H1 (cell line): Measurements from ENCODE around the gene TBC1D20. TPM values are rescaled to one million over a fixed set of nuclear protein-coding genes. Genes with fewer than 3 reads are reported as not detected.
"Not testable (repeated sequence)": the region's sequence is repeated elsewhere in the genome, so short reads cannot be mapped to it uniquely, and the experiment has no call there.

Experiments
- CTCF ChIA-PET: fragments of 300-600 bp; sonication (Branson Sonifier 250); formaldehyde crosslinking; loops from one replicate; lab custom pipeline; 2021; ENCODE audit not compliant: partially characterized antibody; lab: Charles Lee
- POLR2A ChIA-PET: fragments of 300-600 bp; sonication (Branson Sonifier 250); formaldehyde crosslinking; loops from one replicate; lab custom pipeline; 2021; ENCODE audit warnings: inconsistent platforms; ENCODE audit not compliant: partially characterized antibody; lab: Charles Lee
- DNase-seq, 2 experiments: peaks; one replicate each; pipeline versions ENCODE4 v3.0.0 to v3.0.0-alpha.2; 2010 to 2022; ENCODE audit warnings: low spot score in 2 of 2, low read depth in 1 of 2, mixed read lengths in 1 of 2
- FAIRE-seq: peaks from 2 replicates; lab custom pipeline; 2011; peaks lifted over from hg19 to GRCh38; lab: Jason Lieb, UNC
- H2AFZ ChIP-seq: 2 replicates; pipeline ENCODE4 v1.8.1; 2012; ENCODE audit warnings: low read length, inconsistent platforms
- H2AK5ac ChIP-seq: 2 replicates; pipeline ENCODE4 v1.6.1; 2013; ENCODE audit warnings: low read depth, low read length
- H2BK120ac ChIP-seq: replicated peaks from 2 replicates; pipeline ENCODE3; 2013; ENCODE audit warnings: low read depth, low read length, inconsistent platforms
- H2BK12ac ChIP-seq: 2 replicates; pipeline ENCODE4 v1.6.1; 2013; ENCODE audit warnings: low read depth, low read length
- H2BK15ac ChIP-seq: 2 replicates; pipeline ENCODE4 v1.6.1; 2013; ENCODE audit warnings: low read length
- H2BK20ac ChIP-seq: 2 replicates; pipeline ENCODE4 v1.6.1; 2013; ENCODE audit warnings: low read length
- H2BK5ac ChIP-seq: 2 replicates; pipeline ENCODE4 v1.6.1; 2013; ENCODE audit warnings: low read depth, low read length
- H3K14ac ChIP-seq: 2 replicates; pipeline ENCODE4 v1.6.1; 2013; ENCODE audit warnings: inconsistent platforms; ENCODE audit not compliant: insufficient read length
- H3K18ac ChIP-seq: 2 replicates; pipeline ENCODE4 v1.6.1; 2013; ENCODE audit warnings: low read length; ENCODE audit errors: extremely low read depth
- H3K23ac ChIP-seq: 2 replicates; pipeline ENCODE4 v1.6.1; 2013; ENCODE audit warnings: inconsistent platforms; ENCODE audit not compliant: insufficient read length
- H3K23me2 ChIP-seq: 2 replicates; pipeline ENCODE4 v1.6.1; 2013; ENCODE audit warnings: low read depth, low read length
- H3K27ac ChIP-seq: 2 replicates; pipeline ENCODE4 v1.6.1; 2011; ENCODE audit warnings: low read depth, low read length, inconsistent platforms
- H3K27me3 ChIP-seq, 4 experiments: replicated peaks in 1 of 4; 1 replicate in 1 of 4; 2 replicates in 3 of 4; pipeline versions ENCODE4 v1.6.1 to v1.8.1; 2011 to 2013; ENCODE audit warnings: low read length in 3 of 4, mild to moderate bottlenecking in 3 of 4, inconsistent platforms in 2 of 4, mixed read lengths in 2 of 4, moderate library complexity in 1 of 4; ENCODE audit not compliant: control insufficient read depth in 3 of 4, insufficient read depth in 3 of 4; ENCODE audit errors: extremely low read depth in 1 of 4
- H3K36me3 ChIP-seq, 4 experiments: 2 replicates each; pipeline versions ENCODE4 v1.6.1 to v1.8.1; 2011 to 2013; ENCODE audit warnings: mild to moderate bottlenecking in 4 of 4, low read length in 3 of 4, moderate library complexity in 2 of 4, control low read depth in 1 of 4, inconsistent platforms in 1 of 4; ENCODE audit not compliant: insufficient read depth in 4 of 4, control insufficient read depth in 2 of 4
- H3K4ac ChIP-seq: replicated peaks from 2 replicates; pipeline ENCODE3; 2013; ENCODE audit warnings: low read length, low read depth, mixed read lengths, inconsistent platforms; ENCODE audit not compliant: insufficient read length
- H3K4me1 ChIP-seq, 4 experiments: replicated peaks in 1 of 4; 1 replicate in 1 of 4; 2 replicates in 3 of 4; pipeline versions ENCODE4 v1.6.1 to v1.8.1; 2011 to 2013; ENCODE audit warnings: low read length in 3 of 4, inconsistent platforms in 2 of 4, mixed read lengths in 1 of 4; ENCODE audit not compliant: insufficient read depth in 4 of 4, control insufficient read depth in 3 of 4
- H3K4me2 ChIP-seq, 2 experiments: 2 replicates each; pipeline versions ENCODE4 v1.6.1 to v1.8.1; 2011 to 2013; ENCODE audit warnings: low read depth in 2 of 2, low read length in 2 of 2, control low read depth in 1 of 2, inconsistent platforms in 1 of 2, mild to moderate bottlenecking in 1 of 2; ENCODE audit not compliant: insufficient read depth in 1 of 2
- H3K4me3 ChIP-seq, 4 experiments: fragments of 200-600, 300-600 bp in 1 of 4; sonication (generic), shearing (Covaris generic), sonication (Bioruptor Twin) in 1 of 4; 2 replicates each; pipeline versions ENCODE4 v1.5.1 to v1.8.1; 2011 to 2016; ENCODE audit warnings: low read length in 4 of 4, low read depth in 3 of 4, control low read depth in 2 of 4, inconsistent platforms in 2 of 4, mild to moderate bottlenecking in 2 of 4, mixed read lengths in 1 of 4, moderate library complexity in 1 of 4; ENCODE audit not compliant: insufficient read depth in 2 of 4; ENCODE audit errors: extremely low read depth in 1 of 4
- H3K56ac ChIP-seq: replicated peaks from 2 replicates; pipeline ENCODE3; 2013; ENCODE audit warnings: low read depth, mild to moderate bottlenecking, mixed read lengths, low read length, inconsistent platforms; ENCODE audit not compliant: insufficient read length
- H3K79me1 ChIP-seq: 2 replicates; pipeline ENCODE4 v1.6.1; 2013; ENCODE audit warnings: low read depth, low read length, control low read depth
- H3K79me2 ChIP-seq, 2 experiments: 2 replicates each; pipeline versions ENCODE4 v1.6.1 to v1.8.1; 2012 to 2013; ENCODE audit warnings: low read length in 2 of 2, mild to moderate bottlenecking in 2 of 2, inconsistent platforms in 1 of 2; ENCODE audit not compliant: insufficient read depth in 2 of 2, control insufficient read depth in 1 of 2
- H3K9ac ChIP-seq, 4 experiments: replicated peaks in 1 of 4; 1 replicate in 1 of 4; 2 replicates in 3 of 4; pipeline versions ENCODE4 v1.6.1 to v1.8.1; 2011 to 2013; ENCODE audit warnings: low read depth in 3 of 4, low read length in 3 of 4, control low read depth in 2 of 4, mild to moderate bottlenecking in 2 of 4, moderate library complexity in 2 of 4, inconsistent platforms in 1 of 4; ENCODE audit errors: extremely low read depth in 1 of 4
- H3K9me3 ChIP-seq, 2 experiments: 2 replicates each; pipeline versions ENCODE4 v1.6.1 to v1.8.1; 2012 to 2013; ENCODE audit warnings: mild to moderate bottlenecking in 2 of 2, moderate library complexity in 2 of 2, control low read depth in 1 of 2, inconsistent platforms in 1 of 2, low read depth in 1 of 2, low read length in 1 of 2, mixed read lengths in 1 of 2; ENCODE audit not compliant: insufficient read depth in 2 of 2
- H4K20me1 ChIP-seq, 2 experiments: replicated peaks in 1 of 2; 2 replicates each; pipeline versions ENCODE3 to v1.8.1; 2011 to 2013; ENCODE audit warnings: inconsistent platforms in 2 of 2, low read length in 2 of 2, mild to moderate bottlenecking in 1 of 2; ENCODE audit not compliant: insufficient read depth in 2 of 2, control insufficient read depth in 1 of 2
- H4K5ac ChIP-seq: 2 replicates; pipeline ENCODE4 v1.6.1; 2013; ENCODE audit warnings: low read length, low read depth, mixed read lengths, inconsistent platforms; ENCODE audit not compliant: insufficient read length
- H4K8ac ChIP-seq: 2 replicates; pipeline ENCODE4 v1.8.0; 2013; ENCODE audit warnings: mild to moderate bottlenecking, moderate library complexity, low read length, inconsistent platforms; ENCODE audit not compliant: insufficient read depth; ENCODE audit errors: extremely low read depth
- H4K91ac ChIP-seq: replicated peaks from 2 replicates; pipeline ENCODE3; 2013; ENCODE audit warnings: low read length, mixed read lengths, inconsistent platforms; ENCODE audit not compliant: insufficient read length
- WGBS, 2 experiments: shearing (Covaris generic) in 1 of 2; methylation state at CpG; one replicate each; pipeline versions ENCODE4 v1.1.6 to v1.1.7; 2013 to 2015; ENCODE audit warnings: low lambda C conversion rate in 2 of 2, mixed read lengths in 2 of 2, inconsistent platforms in 1 of 2, low coverage in 1 of 2, missing lambda C conversion rate in 1 of 2; ENCODE audit not compliant: insufficient replicate concordance in 2 of 2, insufficient coverage in 1 of 2, insufficient read length in 1 of 2; ENCODE audit errors: extremely low coverage in 1 of 2, missing lambda C conversion rate in 1 of 2; 5-methylcytosine and 5-hydroxymethylcytosine counted together
- polyA plus RNA-seq, 7 experiments: library from polyadenylated mRNA; depleted of rRNA in 3 of 7; stranded (reverse) in 5 of 7; unstranded in 2 of 7; fragments of >200 nt in 5 of 7; fragments of 200-250 nt in 2 of 7; gene quantifications; 1 replicate in 5 of 7; 2 replicates in 1 of 7; 4 replicates in 1 of 7; pipeline versions ENCODE4 v1.2.1 to v1.2.3, GENCODE V29; 2011 to 2013; ENCODE audit warnings: missing spikeins in 2 of 7, mixed read lengths in 2 of 7
- total RNA-seq: library from RNA; stranded (reverse); fragmentation: NEBNext Ultra II Directional; extraction: Animal tissue kit (Norgen Biotek cat#: 25700); gene quantifications from 2 replicates; pipeline ENCODE4 v1.2.1, GENCODE V29; 2021

Gene TBC1D20
- total and polyA plus RNA-seq, 2 of the 8 experiments (the other 6 are each of a cell fraction or from before 2014, with no cell fraction given) = 14.5 to 17.1 TPM

GRCh38 chr20:508364-508787 is 46.0 kb upstream of the TBC1D20 start:
- not testable (repeated sequence) for H3K27ac ChIP-seq, H3K4ac ChIP-seq, H3K4me3 ChIP-seq, DNase-seq, H2BK15ac ChIP-seq, H2AK5ac ChIP-seq, FAIRE-seq, H3K27me3 ChIP-seq, H3K9me3 ChIP-seq, H4K5ac ChIP-seq, H3K56ac ChIP-seq, H2BK20ac ChIP-seq, H2AFZ ChIP-seq, H3K23ac ChIP-seq, H3K18ac ChIP-seq, H3K4me2 ChIP-seq, H2BK5ac ChIP-seq, H4K8ac ChIP-seq, H2BK12ac ChIP-seq, H3K4me1 ChIP-seq, H2BK120ac ChIP-seq, H3K9ac ChIP-seq, H3K79me1 ChIP-seq, H3K14ac ChIP-seq, H4K91ac ChIP-seq, H3K23me2 ChIP-seq
- WGBS, 2 experiments = 92% methylated on average over 6 of the region's 6 CpGs; no CpG with 5 or more reads in 1 of the 2 experiments
- ChIA-PET CTCF (interaction anchor here (1.6 kb wide), 1 partner anchor 30 kb away, joined by 4 read pairs; no protein-coding TSS in a partner anchor), POLR2A (interaction anchor here (0.6 to 0.8 kb wide), 2 partner anchors 11 to 17 kb away, joined by 3 to 4 read pairs; no protein-coding TSS in a partner anchor)
- peaks cover 17 to 44% (median 34%) of the 10 kb centered on the region in 4 experiments for H3K36me3 ChIP-seq
- H3K79me2 ChIP-seq = peaks cover 9 to 74% of the 10 kb centered on the region in 2 experiments
- H4K20me1 ChIP-seq = peaks cover 23 to 24% of the 10 kb centered on the region in 2 experiments
